HT1080 (cell line): ENCODE measurements around the gene SLIT1. TPM values are rescaled to one million over a fixed set of nuclear protein-coding genes. Genes with fewer than 3 reads are reported as not detected.

Experiments
- DNase-seq: peaks from one replicate; pipeline ENCODE4 v3.0.0-alpha.2; 2015; ENCODE audit warnings: low read depth
- total RNA-seq: library from RNA; depleted of rRNA; stranded (reverse); fragments of >200 nt; shearing (Covaris generic); gene quantifications from 2 replicates; pipeline ENCODE4 v1.2.3, GENCODE V29; 2014

Gene SLIT1
- total RNA-seq, 1 experiment from 2014 or later = not detected

- no peak for DNase-seq
These were observed 181.2 kb downstream of the SLIT1 start for GRCh38 chr10:97004591-97004990.

DNA sequence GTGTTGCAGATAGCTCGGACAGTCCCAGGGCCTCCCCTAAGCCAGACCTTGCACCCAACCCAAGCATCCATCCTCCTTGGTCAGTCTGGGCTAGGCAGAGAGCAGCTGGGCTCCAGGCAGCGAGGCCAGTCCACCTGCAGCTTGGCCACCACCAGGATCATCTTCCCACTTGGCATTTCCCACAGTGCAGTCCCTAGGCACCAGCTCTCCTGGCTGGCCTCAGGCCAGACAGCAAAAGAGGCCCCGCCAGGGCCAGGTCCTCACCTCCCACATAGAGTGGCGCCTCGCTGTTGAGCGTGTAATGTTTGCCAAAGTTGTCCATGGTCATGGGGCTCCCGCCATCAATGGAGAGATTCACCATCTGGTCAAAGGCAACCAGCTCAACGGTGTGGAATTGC is 182.0 kb downstream of the SLIT1 start:
- no peak for DNase-seq

- no peak for DNase-seq
These were observed 182.5 kb downstream of the SLIT1 start for GRCh38 chr10:97003151-97003803.

- no peak for DNase-seq
These were observed 183.1 kb downstream of the SLIT1 start for GRCh38 chr10:97002670-97003069.

DNA sequence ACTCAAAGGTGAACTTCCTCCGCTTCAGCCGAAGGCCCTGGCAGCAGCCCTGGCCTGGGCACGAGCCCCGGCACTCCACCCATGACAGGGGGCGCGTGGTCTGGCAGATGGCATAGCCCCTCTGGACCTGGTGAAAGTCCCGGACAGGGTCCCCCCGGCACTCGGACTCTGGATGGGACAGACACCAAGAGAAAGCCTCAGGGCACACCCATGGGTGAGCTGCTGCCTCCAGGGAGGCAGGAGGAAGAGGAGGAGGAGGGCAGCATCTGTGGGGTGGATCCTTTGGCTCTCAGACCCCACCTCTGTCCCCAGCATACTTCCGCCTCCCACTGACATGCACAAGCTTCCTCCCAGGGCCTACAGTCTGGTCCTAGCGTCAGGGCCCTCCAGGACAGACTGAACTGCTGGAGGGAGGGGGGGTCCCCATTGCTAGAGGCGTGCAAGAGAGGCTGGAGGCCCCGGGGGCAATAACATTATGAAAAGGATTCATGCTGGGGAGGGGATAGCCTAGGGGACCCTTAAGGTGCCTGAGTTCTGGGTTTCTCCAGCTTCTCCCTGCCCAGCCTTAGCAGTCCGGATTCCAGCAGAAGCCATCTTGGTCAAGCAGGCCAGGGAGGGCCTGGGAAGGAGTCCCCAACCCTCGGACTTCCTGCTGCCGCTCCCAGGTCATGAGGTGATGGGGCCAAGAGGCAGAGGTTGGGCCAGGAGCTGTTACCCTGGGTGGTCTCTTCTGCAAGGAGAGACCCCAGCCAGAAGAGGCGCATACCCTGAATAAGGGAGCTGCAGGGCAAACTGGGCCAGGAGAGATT is 184.4 kb downstream of the SLIT1 start:
- no peak for DNase-seq

DNA sequence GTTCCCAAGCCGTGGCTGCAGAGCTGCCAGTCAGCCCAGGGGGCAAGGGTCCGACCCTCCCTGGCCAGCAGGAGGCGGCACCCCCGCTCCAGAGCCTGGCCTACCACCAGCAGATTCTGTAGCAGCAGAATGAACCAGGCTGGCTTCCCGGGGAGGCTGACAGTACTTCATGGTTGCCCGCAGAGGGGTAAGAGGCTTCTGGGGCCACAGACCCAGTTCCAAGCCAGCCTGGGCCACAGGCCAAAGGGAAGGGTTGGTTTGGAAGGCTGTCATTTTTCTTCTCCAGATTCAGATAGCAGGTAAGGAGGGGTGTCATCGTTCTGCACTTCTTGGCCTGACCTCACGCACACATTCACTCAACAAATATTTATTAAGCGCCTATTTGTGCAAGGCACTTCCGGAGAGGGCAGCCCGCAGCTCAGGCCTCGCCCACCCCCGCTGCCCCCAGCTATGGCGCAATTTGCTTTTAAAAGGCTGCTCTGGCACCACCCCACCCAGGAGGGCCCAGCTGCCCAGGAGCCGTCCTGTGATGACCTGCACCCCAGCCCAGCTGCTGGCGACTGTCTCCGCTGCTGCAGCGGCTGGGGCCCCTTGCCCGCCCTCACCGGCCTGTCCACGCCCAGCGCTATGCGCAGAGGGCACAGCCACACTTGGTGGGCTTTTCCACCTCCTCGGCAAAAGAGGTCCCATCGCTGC is 185.1 kb downstream of the SLIT1 start:
- DNase-seq = peak; percentile 18

DNA sequence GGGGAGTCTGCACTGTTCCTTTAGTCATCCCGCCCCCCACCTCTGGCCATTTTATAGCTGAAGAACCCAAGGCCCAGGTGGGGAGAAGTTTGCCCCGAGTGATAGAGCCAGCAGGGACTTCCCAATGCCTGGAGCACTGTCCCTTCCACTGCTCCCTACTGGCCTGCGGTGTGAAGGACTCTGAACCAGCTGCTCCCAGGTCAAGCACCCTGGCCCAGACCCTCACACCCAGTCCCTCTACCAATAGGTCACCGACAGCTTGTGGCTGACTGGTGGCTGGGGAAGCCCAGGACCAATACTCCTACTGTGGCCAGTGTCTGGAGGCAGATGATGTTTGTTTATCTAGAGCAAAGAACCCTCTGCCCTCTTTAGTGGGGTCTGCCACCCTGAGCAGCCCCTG is 185.8 kb downstream of the SLIT1 start:
- DNase-seq = no peak

- DNase-seq = no peak
These were observed 186.4 kb downstream of the SLIT1 start for GRCh38 chr10:96999337-96999736.

DNA sequence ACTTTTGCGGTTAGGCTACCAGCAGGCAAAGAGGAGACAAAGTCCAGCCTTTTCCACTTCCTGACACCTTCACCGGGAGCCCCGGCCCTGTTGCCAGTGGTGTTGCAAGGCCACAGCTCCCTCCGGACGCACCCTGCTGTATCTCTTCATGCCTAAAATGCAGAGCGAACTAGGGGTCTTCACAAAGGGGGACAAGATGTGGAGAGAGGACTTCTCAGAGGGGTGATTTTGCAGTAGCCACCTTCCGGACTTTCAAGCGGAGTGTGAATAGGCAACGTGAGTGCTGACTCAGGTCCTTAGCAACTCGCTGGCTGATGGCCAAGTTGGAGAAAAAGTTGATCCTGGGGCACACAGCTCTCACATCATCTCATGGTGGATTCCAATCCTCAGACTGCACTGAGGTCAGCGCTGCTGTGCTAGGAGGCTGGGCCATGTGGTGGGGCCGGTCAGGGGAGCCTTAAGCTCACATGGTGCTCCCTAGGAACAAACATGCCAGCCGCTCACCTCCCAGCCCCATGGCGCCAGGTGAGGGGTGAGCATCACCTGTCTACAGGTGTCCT is 187.3 kb downstream of the SLIT1 start:
- DNase-seq = peak; percentile 48

DNA sequence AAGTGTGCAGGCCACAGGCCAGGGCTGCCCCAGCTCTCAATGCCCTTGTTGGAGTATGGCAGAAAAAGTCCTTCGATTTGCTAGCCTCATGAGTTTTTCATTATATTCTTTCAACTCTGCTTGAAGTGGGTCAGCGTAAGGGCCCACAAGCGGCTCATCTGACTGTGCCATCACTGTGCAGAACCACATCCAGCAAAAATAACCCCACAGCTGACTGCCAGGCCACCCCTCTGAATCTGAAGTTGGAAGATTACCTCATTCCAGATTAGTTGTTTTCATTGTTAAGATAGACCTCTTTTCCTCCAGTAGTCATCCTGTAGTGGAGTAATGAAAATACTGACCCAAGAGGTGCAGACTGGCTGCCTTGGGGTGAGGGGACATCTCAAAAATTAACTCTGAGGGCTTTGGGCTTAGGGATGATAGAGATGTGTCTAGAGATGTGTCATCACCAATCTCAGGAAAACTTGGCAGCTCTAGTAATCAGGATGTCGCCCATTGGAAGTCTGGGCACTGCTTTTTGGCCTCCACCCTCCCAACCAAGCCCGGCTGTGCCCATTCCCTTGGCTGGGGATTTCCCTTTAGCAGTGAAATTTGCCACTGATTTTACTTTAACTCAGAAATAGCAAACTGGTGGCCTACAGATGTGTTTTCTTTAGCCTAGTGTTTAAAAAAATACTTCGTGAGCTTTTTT is 189.3 kb downstream of the SLIT1 start:
- no peak for DNase-seq

- DNase-seq = no peak
These were observed 189.9 kb downstream of the SLIT1 start for GRCh38 chr10:96995851-96996250.

- no peak for DNase-seq
These were observed 193.0 kb downstream of the SLIT1 start for GRCh38 chr10:96992721-96993120.

DNA sequence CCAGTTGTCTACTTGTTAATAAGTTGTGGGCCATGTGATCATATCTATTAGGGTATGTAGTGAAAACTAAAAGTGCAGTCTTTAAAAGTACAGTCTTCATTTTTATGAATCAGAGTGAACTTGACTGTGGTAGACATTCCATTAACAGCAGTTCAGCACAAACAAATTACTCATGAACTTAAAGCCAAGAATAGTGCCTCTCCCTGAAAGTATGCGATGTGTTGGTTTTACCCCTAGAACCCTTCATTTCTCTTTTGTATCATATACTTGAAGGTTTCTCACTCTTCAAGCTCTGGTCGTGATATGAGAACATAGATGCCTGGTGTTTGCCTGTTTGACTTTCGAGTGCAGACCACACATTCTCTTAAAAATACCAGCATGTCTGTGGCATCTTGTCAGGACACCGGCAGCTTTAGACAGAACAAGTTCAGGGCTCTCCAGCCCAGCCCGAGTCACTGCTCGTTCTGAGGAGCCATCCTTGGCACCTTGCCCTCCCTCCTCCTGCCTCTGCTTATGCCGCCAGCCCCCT is 194.4 kb downstream of the SLIT1 start:
- DNase-seq = peak; percentile 59

- DNase-seq = no peak
These were observed 197.3 kb downstream of the SLIT1 start for GRCh38 chr10:96988426-96988825.

DNA sequence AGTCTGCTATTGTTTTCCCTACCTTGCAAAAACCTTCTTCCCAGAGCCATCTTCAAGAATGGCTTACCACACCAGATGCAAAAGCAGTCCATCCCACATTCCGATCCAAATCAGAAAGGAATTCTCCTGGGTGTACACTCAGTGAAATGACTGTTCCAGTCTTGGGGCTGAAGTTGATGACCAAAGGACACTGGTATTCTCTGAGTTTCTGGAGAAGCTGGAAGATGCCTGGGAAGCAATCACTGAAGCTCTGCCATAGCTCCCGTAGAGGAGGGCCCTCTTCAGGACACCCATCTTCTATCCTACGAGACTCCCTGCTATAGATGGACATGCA is 197.9 kb downstream of the SLIT1 start:
- no peak for DNase-seq

- DNase-seq = no peak
These were observed 198.5 kb downstream of the SLIT1 start for GRCh38 chr10:96987141-96987841.

DNA sequence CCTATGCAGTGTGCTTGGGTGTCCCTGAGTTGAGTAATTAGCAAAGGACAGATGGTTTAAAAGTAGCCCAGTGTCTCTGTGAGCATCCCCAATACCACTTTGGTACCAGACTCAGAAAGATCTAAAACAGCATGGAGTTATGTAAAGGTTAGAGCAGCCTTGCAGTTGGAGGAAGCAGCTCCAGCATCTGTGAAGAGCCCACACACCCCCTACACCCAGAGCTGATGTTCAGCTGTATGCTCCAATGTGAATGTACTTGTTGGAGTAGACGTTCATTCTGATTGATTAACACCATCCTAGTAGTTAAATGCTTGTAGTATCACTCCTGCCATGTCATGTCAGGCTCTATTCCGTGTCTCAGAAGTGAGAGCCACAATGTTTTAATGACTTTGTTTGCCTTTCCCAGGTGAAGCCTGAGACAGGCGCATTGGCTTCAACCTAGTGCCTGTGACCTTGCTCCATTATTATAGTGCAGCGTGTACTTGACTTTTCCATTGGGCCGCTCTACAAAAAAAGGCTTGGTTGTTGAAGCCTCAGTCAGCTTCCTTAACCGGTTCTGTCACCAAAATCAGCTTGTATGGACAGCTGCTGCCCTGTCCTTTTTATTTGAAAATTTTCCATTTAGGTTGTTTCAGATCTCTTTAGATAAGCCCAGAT is 199.4 kb downstream of the SLIT1 start:
- DNase-seq = no peak

GRCh38 chr10:96984541-96985131 is 201.1 kb downstream of the SLIT1 start:
- DNase-seq = no peak

DNA sequence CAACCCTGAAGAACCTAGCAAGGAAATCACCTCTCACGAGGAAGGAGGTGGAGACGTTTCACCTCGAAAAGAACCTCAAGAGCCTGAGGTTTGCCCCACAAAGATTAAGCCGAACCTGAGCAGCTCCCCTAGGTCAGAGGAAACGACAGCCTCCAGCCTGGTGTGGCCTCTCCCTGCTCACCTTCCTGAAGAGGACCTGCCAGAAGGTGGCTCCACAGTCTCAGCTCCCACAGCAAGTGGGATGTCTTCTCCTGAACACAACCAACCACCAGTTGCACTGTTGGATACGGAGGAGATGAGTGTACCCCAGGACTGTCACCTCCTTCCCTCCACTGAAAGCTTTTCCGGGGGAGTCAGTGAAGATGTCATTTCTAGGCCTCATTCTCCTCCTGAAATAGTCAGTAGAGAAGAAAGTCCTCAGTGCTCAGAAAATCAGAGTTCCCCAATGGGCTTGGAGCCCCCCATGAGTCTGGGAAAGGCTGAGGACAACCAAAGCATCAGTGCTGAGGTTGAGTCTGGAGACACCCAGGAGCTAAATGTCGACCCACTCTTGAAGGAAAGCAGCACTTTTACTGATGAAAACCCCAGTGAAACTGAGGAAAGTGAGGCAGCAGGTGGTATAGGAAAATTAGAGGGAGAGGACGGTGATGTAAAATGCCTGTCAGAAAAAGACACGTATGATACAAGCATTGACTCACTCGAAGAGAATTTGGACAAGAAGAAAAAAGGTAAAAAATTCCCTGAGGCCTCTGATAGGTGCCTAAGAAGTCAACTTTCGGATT is 203.4 kb downstream of the SLIT1 start:
- no peak for DNase-seq
